Left lung (tissue), 10 donors: ENCODE measurements around the gene SENP7. TPM values are rescaled to one million over a fixed set of nuclear protein-coding genes. Genes with fewer than 3 reads are reported as not detected.

Experiments
- ATAC-seq: fragments of 200-7000 bp; cut with Tn5 transposase; one replicate; pipeline ENCODE4 v1.9.1; 2020; ENCODE audit warnings: moderate library complexity
- DNase-seq, 4 donors: peaks; one replicate each; pipeline ENCODE4 v3.0.0-alpha.2; 2013 to 2020
- H3K27ac ChIP-seq, 2 donors: fragments of 200-600 bp; sonication (generic) in 1 of 2; one replicate each; pipeline versions ENCODE4 v1.5.0 to v1.8.0; 2020 to 2021
- H3K27me3 ChIP-seq, 2 donors: fragments of 200-600 bp; sonication (generic) in 1 of 2; one replicate each; pipeline versions ENCODE4 v1.5.0 to v1.8.0; 2020 to 2021
- H3K36me3 ChIP-seq, 2 donors: fragments of 200-600 bp; sonication (generic) in 1 of 2; one replicate each; pipeline versions ENCODE4 v1.5.0 to v1.8.0; 2020 to 2021
- H3K4me1 ChIP-seq, 2 donors: fragments of 200-600 bp; one replicate each; pipeline ENCODE4 v1.8.0; 2021
- H3K4me3 ChIP-seq, 2 donors: fragments of 200-600 bp; sonication (generic) in 1 of 2; one replicate each; pipeline versions ENCODE4 v1.5.0 to v1.8.0; 2020 to 2021; ENCODE audit warnings: mild to moderate bottlenecking in 1 of 2
- H3K9me3 ChIP-seq, 2 donors: fragments of 200-600 bp; sonication (generic) in 1 of 2; one replicate each; pipeline versions ENCODE4 v1.5.0 to v1.8.0; 2020 to 2021
- intact Hi-C, 2 donors: fragments of 100-400 bp; cut with DNase I; formaldehyde crosslinking; loops; one replicate each; pipeline versions ENCODE4 v1.11.2 to v1.14.2; 2022
- polyA plus RNA-seq, 6 donors: library from polyadenylated mRNA; unstranded; fragments of 120-200 nt; gene quantifications; one replicate each; pipeline ENCODE4 v1.2.1, GENCODE V29; 2013; ENCODE audit not compliant: insufficient read length in 6 of 6
- total RNA-seq, 2 donors: library from RNA; stranded (reverse); fragmentation: NEBNext Ultra II Directional; extraction: Animal tissue kit (Norgen Biotek cat#: 25700); gene quantifications; one replicate each; pipeline ENCODE4 v1.2.1, GENCODE V29; 2021
- TF ChIP-seq, protein P1 (sequence below), 2 donors: fragments of 200-600 bp; sonication (generic) in 1 of 2; IDR thresholded peaks; one replicate each; pipeline versions ENCODE4 v1.5.0 to v1.8.0; 2021; ENCODE audit warnings: antibody characterized with exemption in 2 of 2
- donor health status: DM: no; HTN: yes; CAD: no.
- donor health status: DM: no; HTN: no; CAD: no.

SENP7 gene
- total and polyA plus RNA-seq, 8 donors, result 13.2 to 106 (median 98.4) TPM

DNA sequence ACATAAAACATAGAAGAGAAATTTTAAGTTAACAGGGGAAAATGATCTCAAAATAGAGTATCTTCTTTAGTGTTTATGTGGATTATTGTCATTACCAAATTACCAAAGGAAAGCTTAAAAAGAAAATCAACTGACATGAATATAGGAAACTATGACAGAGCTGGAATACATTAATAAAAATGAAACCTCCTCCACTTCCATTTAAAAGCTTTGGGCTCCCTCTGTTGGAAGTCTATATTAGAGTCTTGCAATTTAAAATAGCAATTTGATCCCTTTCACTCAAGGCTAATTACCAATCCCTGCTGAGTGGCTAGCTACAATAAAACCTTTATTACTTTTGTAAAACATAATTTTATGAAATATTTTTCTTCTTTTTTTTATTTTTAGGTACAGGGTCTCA, 131.2 kb downstream of the SENP7 start:
- Histone ChIP-seq H3K4me1 (peaks cover 0 to 7% of the 10 kb centered on the region in 2 donors), H3K4me3 (no peak overlapping the region), H3K9me3 (no peaks in the 10 kb centered on the region), H3K27me3 (no peaks in the 10 kb centered on the region), H3K36me3 (peaks cover 0 to 7% of the 10 kb centered on the region in 2 donors), H3K27ac (no peak overlapping the region)
- peak; percentile 65 for ATAC-seq
- peak in 1 of 4 donors; percentile 7 for DNase-seq
- TF ChIP-seq, protein P1, sequence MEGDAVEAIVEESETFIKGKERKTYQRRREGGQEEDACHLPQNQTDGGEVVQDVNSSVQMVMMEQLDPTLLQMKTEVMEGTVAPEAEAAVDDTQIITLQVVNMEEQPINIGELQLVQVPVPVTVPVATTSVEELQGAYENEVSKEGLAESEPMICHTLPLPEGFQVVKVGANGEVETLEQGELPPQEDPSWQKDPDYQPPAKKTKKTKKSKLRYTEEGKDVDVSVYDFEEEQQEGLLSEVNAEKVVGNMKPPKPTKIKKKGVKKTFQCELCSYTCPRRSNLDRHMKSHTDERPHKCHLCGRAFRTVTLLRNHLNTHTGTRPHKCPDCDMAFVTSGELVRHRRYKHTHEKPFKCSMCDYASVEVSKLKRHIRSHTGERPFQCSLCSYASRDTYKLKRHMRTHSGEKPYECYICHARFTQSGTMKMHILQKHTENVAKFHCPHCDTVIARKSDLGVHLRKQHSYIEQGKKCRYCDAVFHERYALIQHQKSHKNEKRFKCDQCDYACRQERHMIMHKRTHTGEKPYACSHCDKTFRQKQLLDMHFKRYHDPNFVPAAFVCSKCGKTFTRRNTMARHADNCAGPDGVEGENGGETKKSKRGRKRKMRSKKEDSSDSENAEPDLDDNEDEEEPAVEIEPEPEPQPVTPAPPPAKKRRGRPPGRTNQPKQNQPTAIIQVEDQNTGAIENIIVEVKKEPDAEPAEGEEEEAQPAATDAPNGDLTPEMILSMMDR (IDR thresholded peaks at IDR 0.05), result peak; percentile 29 to 39
- intact Hi-C loops, result no loop called here

DNA sequence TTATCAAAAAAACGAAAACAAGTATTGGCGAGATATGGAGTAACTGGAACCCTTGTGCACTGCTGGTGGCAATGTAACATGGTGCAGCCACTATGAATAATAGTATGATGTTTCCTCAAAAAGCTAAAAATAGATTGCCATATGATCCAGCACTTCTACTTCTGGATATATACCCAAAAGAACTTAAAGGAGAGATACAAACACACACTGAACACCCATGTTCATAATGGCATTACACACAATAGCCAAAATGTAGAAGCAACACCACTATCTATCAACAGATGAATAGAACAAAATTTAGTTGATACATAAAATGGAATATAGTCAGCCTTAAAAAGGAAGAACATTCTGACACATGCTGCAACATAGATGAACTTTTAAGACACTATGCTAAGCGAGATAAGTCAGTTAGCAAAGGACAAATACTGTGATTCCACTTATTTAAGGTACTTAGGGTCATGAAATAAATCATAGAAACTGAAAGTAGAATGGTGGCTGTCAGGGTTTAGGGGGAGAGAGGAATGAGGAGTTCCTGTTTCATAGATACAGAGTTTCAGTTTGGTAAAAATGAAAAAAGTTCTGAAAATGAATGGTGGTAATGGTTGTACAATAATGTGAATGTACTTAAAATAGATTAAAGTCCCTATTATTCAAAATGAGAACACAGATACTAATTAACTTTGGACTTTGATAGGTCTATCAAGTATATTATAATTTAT, 133.2 kb downstream of the SENP7 start:
- Histone ChIP-seq H3K27ac (peak overlapping the region in 1 of 2 donors; percentile 43), H3K4me1 (peaks cover 0 to 7% of the 10 kb centered on the region in 2 donors), H3K4me3 (no peak overlapping the region), H3K9me3 (no peaks in the 10 kb centered on the region), H3K27me3 (no peaks in the 10 kb centered on the region), H3K36me3 (peaks cover 0 to 7% of the 10 kb centered on the region in 2 donors)
- TF ChIP-seq, protein P1 (IDR thresholded peaks at IDR 0.05), result no peak
- DNase-seq (no peak), ATAC-seq (peak; percentile 28)
- intact Hi-C loops, result no loop called here

DNA sequence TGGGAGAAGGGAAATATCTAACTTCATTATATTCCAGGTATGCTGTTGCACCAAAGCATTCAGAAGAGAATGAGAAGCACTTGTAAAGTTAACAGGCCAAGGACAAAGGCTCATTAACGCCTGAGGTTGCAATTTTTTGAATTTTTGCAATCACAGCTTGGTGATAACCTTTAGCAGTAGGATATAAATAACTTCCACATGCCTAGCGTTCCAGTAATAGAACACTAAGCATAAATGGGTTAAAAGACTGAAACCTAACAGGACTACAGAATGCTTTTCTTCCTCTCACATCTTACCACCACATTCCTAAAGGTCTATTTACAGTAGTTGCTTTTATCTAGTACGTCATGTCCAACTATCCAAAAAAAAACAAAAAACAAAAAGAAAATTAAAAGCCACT, 135.2 kb downstream of the SENP7 start:
- no peak overlapping the region for H3K27ac ChIP-seq
- H3K9me3 ChIP-seq, result no peaks in the 10 kb centered on the region
- intact Hi-C loops, result no loop called here
- no peaks in the 10 kb centered on the region for H3K27me3 ChIP-seq
- H3K4me3 ChIP-seq, result no peak overlapping the region
- TF ChIP-seq, protein P1 (IDR thresholded peaks at IDR 0.05), result no peak
- no peaks in the 10 kb centered on the region for H3K36me3 ChIP-seq
- H3K4me1 ChIP-seq, result peaks cover 0 to 7% of the 10 kb centered on the region in 2 donors
- no peak for ATAC-seq
- DNase-seq, result no peak

DNA sequence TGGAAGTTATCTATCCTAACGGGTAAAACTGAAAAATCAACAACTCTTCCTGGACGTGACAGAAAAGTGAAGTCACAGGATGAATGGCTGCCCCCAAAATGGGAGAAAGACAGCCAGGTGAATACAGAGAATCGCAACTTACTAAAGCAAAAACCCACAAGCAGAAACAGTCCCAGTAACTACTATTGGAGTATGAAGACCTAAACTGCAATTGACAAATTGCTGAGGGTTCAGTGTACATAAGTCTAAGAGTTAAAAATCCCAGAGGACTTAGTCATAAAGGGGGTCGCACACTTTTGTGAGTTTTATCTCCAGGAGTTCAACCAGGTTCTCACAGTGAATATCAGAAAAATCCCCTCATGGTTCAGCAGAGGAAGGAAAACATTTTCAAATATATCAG, 135.8 kb downstream of the SENP7 start:
- Histone ChIP-seq H3K4me3 (no peak overlapping the region), H3K9me3 (no peaks in the 10 kb centered on the region), H3K4me1 (peaks cover 0 to 7% of the 10 kb centered on the region in 2 donors), H3K27me3 (no peaks in the 10 kb centered on the region), H3K36me3 (no peaks in the 10 kb centered on the region), H3K27ac (no peak overlapping the region)
- TF ChIP-seq, protein P1 (IDR thresholded peaks at IDR 0.05), result no peak
- DNase-seq (no peak), ATAC-seq (no peak)
- intact Hi-C loops, result no loop called here

DNA sequence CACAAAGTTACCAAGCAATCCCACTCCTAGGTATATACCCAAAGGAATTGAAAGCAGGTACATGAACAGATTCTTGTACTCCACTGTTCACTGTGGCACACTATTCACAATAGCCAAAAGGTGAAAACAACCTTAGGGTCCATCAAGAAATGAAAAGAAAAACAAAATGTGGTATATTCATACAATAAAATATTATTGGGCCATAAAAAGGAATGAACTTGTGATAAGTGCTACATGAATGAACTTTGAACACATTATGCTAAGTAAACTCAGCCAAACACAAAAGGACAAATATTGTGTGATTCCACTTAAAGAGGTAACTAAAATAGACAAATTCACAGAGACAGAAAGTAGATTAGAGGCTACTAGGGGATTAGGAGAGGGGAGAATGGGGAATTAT, 137.4 kb downstream of the SENP7 start:
- peaks cover 0 to 7% of the 10 kb centered on the region in 2 donors for H3K4me1 ChIP-seq
- no peak overlapping the region for H3K4me3 ChIP-seq
- intact Hi-C loops, result no loop called here
- ATAC-seq, result no peak
- H3K36me3 ChIP-seq, result peaks cover 0 to 9% of the 10 kb centered on the region in 2 donors
- H3K27me3 ChIP-seq, result no peaks in the 10 kb centered on the region
- DNase-seq, result no peak
- TF ChIP-seq, protein P1 (IDR thresholded peaks at IDR 0.05), result no peak
- no peaks in the 10 kb centered on the region for H3K9me3 ChIP-seq
- no peak overlapping the region for H3K27ac ChIP-seq
